ENCODE data around the gene GPC5. TPM values are rescaled to one million over a fixed set of nuclear protein-coding genes. Genes with fewer than 3 reads are reported as not detected.

GPC5 gene
- total and polyA plus RNA-seq, 9 of the 15 experiments (the other 6 are each of a cell fraction or from before 2014, with no cell fraction given), result 0.18 to 0.27 TPM; not detected in 7

DNA sequence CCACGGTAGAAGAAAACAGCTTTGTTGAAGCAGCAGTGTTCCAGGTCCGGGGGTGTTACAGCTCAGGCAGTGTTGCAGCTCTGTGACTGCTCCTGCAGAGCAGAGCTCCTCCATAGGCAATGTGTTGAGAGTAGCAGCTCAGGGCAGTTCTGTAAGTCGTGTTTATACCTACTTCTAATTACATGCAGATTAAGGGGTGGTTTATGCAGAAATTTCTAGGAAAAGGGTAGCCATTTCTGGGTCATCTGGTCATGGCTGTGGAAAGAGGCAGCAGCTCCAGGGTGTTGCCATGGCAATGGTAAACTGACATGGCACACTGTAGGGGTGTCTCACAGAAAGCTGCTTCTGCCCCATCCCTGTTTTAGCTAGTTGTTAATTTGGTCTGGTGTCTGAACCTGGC is 316.4 kb downstream of the GPC5 start:
- no TSS peak for BruUV-seq (replicated peaks)
- Histone ChIP-seq H4K20me1 (replicated peaks; ENCODE audit: control insufficient read depth, insufficient read depth, low read length) (no peaks in the 10 kb centered on the region), H3K9ac (ENCODE audit: insufficient read depth in 1 of 2, low read depth in 2 of 2, low read length in 2 of 2) (no peak overlapping the region), H3K9me3 (replicated peaks; ENCODE audit: control insufficient read depth, insufficient read depth, low read depth, low read length) (no peaks in the 10 kb centered on the region), H3K4me3 (no peak overlapping the region), H3K4me2 (ENCODE audit: insufficient read depth, low read length) (no peak overlapping the region), H3K27me3 (ENCODE audit: control insufficient read depth in 2 of 2, insufficient read depth in 2 of 2, low read length in 2 of 2) (no peaks in the 10 kb centered on the region), H3K79me2 (ENCODE audit: control insufficient read depth, insufficient read depth, low read length) (no peaks in the 10 kb centered on the region), H3K36me3 (ENCODE audit: control insufficient read depth, insufficient read depth, low read length) (no peaks in the 10 kb centered on the region), H3K27ac (ENCODE audit: extremely low read depth, low read depth, low read length) (no peak overlapping the region), H3K9me1 (ENCODE audit: control insufficient read depth, insufficient read depth, low read length) (no peaks in the 10 kb centered on the region), H2AFZ (ENCODE audit: low read depth, low read length) (no peak overlapping the region), H3K4me1 (replicated peaks in 1 of 2; ENCODE audit: control insufficient read depth in 2 of 2, insufficient read depth in 2 of 2, low read length in 2 of 2) (no peaks in the 10 kb centered on the region)
- intact Hi-C loops (cut with micrococcal nuclease) (loop anchor here (5.0 kb wide), 1 partner anchor 288 kb away; no protein-coding TSS in a partner anchor), in situ Hi-C loops (cut with MboI) (no loop called here)
- ChIA-PET CTCF (ENCODE audit: low intra/inter-chr PET ratio) (interaction anchor here (0.6 kb wide), 1 partner anchor 405 kb away, joined by 3 read pairs; no protein-coding TSS in a partner anchor), POLR2A (interaction anchor here (0.8 kb wide), 1 partner anchor 430 kb away, joined by 3 read pairs; no protein-coding TSS in a partner anchor)
- no peak for FAIRE-seq
- no peak for DNase-seq (ENCODE audit: extremely low read depth in 1 of 4, low spot score in 3 of 4)
- WGBS (ENCODE audit: insufficient coverage, low coverage, missing lambda C conversion rate), result 0% methylated on average over 3 of the region's 3 CpGs
- peak; percentile 27; the same call in 1 of the 3 replicates for ATAC-seq
- TF ChIP-seq, protein P1, sequence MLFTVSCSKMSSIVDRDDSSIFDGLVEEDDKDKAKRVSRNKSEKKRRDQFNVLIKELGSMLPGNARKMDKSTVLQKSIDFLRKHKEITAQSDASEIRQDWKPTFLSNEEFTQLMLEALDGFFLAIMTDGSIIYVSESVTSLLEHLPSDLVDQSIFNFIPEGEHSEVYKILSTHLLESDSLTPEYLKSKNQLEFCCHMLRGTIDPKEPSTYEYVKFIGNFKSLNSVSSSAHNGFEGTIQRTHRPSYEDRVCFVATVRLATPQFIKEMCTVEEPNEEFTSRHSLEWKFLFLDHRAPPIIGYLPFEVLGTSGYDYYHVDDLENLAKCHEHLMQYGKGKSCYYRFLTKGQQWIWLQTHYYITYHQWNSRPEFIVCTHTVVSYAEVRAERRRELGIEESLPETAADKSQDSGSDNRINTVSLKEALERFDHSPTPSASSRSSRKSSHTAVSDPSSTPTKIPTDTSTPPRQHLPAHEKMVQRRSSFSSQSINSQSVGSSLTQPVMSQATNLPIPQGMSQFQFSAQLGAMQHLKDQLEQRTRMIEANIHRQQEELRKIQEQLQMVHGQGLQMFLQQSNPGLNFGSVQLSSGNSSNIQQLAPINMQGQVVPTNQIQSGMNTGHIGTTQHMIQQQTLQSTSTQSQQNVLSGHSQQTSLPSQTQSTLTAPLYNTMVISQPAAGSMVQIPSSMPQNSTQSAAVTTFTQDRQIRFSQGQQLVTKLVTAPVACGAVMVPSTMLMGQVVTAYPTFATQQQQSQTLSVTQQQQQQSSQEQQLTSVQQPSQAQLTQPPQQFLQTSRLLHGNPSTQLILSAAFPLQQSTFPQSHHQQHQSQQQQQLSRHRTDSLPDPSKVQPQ (CRISPR knock-in tag; IDR thresholded peaks at IDR 0.05; ENCODE audit: borderline replicate concordance), result peak; percentile 47; the same call in 1 of the 2 replicates
- 0 out of 2 replicates have a peak, but pooled peaks have one; percentile 17 for TF ChIP-seq JUNB (CRISPR knock-in tag; conservative IDR thresholded peaks at IDR 0.05)
- TF ChIP-seq BRF1 (IDR thresholded peaks at IDR 0.05; ENCODE audit: borderline replicate concordance, extremely low read depth, insufficient read length), result no peak
- TF ChIP-seq RAD21 (CRISPR knock-in tag; conservative IDR thresholded peaks at IDR 0.05 in 1 of 2, IDR thresholded peaks at IDR 0.05 in 1 of 2), result no peak
- TF ChIP-seq, protein P2, sequence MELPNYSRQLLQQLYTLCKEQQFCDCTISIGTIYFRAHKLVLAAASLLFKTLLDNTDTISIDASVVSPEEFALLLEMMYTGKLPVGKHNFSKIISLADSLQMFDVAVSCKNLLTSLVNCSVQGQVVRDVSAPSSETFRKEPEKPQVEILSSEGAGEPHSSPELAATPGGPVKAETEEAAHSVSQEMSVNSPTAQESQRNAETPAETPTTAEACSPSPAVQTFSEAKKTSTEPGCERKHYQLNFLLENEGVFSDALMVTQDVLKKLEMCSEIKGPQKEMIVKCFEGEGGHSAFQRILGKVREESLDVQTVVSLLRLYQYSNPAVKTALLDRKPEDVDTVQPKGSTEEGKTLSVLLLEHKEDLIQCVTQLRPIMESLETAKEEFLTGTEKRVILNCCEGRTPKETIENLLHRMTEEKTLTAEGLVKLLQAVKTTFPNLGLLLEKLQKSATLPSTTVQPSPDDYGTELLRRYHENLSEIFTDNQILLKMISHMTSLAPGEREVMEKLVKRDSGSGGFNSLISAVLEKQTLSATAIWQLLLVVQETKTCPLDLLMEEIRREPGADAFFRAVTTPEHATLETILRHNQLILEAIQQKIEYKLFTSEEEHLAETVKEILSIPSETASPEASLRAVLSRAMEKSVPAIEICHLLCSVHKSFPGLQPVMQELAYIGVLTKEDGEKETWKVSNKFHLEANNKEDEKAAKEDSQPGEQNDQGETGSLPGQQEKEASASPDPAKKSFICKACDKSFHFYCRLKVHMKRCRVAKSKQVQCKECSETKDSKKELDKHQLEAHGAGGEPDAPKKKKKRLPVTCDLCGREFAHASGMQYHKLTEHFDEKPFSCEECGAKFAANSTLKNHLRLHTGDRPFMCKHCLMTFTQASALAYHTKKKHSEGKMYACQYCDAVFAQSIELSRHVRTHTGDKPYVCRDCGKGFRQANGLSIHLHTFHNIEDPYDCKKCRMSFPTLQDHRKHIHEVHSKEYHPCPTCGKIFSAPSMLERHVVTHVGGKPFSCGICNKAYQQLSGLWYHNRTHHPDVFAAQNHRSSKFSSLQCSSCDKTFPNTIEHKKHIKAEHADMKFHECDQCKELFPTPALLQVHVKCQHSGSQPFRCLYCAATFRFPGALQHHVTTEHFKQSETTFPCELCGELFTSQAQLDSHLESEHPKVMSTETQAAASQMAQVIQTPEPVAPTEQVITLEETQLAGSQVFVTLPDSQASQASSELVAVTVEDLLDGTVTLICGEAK (IDR thresholded peaks at IDR 0.05), result no peak
- TF ChIP-seq, protein P2 (CRISPR knock-in tag; IDR thresholded peaks at IDR 0.05), result no peak
- TF ChIP-seq CHD1 (IDR thresholded peaks at IDR 0.05; ENCODE audit: low read length), result peak; percentile 84
- TF ChIP-seq, protein P3, sequence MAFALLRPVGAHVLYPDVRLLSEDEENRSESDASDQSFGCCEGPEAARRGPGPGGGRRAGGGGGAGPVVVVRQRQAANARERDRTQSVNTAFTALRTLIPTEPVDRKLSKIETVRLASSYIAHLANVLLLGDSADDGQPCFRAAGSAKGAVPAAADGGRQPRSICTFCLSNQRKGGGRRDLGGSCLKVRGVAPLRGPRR (CRISPR knock-in tag; IDR thresholded peaks at IDR 0.05), result no peak
- 0 out of 4 replicates have a peak, but pooled peaks of 1 of the 2 experiments have one; percentile 9 for TF ChIP-seq SIX5 (IDR thresholded peaks at IDR 0.05; ENCODE audit: borderline replicate concordance in 1 of 2, insufficient read depth in 1 of 2, low read depth in 1 of 2, low read length in 2 of 2)
